Measurements from ENCODE around the gene MTMR1. TPM values are rescaled to one million over a fixed set of nuclear protein-coding genes. Genes with fewer than 3 reads are reported as not detected.

The MTMR1 gene
- total RNA-seq, 1 experiment from 2014 or later, result 36.1 TPM

DNA sequence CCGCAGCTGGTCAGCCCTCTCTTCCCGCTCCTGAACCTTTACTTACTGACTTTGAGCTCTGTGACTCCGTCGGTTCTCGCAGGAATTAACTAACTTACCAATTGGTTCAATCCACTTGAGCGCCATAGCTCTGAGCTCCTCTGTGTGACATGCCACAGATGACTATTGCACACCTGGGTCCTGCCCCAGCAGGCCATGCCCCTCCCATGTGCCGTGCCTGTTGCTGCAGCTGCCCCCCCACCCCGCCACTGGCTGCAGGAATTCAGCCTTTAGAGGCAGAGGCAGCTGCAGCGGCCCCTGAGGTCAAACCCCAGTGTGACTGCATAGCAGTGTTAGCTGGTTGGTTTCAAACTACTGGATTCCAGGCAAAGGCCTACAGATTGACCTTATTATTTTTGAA, 70.6 kb downstream of the MTMR1 start:
- Histone ChIP-seq H3K4me3 (ENCODE audit: low read depth in 2 of 2, low read length in 2 of 2) (no peak overlapping the region), H3K36me3 (ENCODE audit: control insufficient read depth, insufficient read depth, low read length) (no peaks in the 10 kb centered on the region; the same call in 1 of the 2 replicates), H3K27ac (ENCODE audit: low read length) (no peak overlapping the region), H3K4me1 (ENCODE audit: control insufficient read depth, insufficient read depth, low read length) (no peaks in the 10 kb centered on the region), H3K27me3 (ENCODE audit: control insufficient read depth, insufficient read depth, low read length) (no peaks in the 10 kb centered on the region), H3K9me3 (ENCODE audit: control insufficient read depth, insufficient read depth, low read depth, low read length) (no peaks in the 10 kb centered on the region)
- ChIA-PET POLR2A (no interaction called here), CTCF (no interaction called here)
- DNase-seq (ENCODE audit: low read depth, low spot score) (no peak), ATAC-seq (no peak)
- intact Hi-C loops (cut with micrococcal nuclease; ENCODE audit: unreplicated experiment), result no loop called here
- in situ Hi-C loops (cut with HindIII; ENCODE audit: low pct_unique_long_range_greater_than_20kb, low sequenced_read_pairs), result no loop called here
- TF ChIP-seq CTCF (IDR thresholded peaks at IDR 0.05) (no peak), TCF7L2 (IDR thresholded peaks at IDR 0.05; ENCODE audit: low read depth, low read length) (no peak), SIN3A (IDR thresholded peaks at IDR 0.05; ENCODE audit: borderline replicate concordance, insufficient read depth, low read depth, low read length) (no peak), POLR2AphosphoS5 (IDR thresholded peaks at IDR 0.05; ENCODE audit: low read depth, low read length) (no peak), REST (IDR thresholded peaks at IDR 0.05; ENCODE audit: insufficient read depth in 1 of 2, low read depth in 2 of 2, low read length in 1 of 2) (no peak)
- no TSS peak for BruUV-seq (replicated peaks)

- Histone ChIP-seq H3K4me1 (ENCODE audit: control insufficient read depth, insufficient read depth, low read length) (no peaks in the 10 kb centered on the region), H3K36me3 (ENCODE audit: control insufficient read depth, insufficient read depth, low read length) (no peaks in the 10 kb centered on the region; the same call in 1 of the 2 replicates), H3K4me3 (ENCODE audit: low read depth in 2 of 2, low read length in 2 of 2) (no peak overlapping the region), H3K9me3 (ENCODE audit: control insufficient read depth, insufficient read depth, low read depth, low read length) (no peaks in the 10 kb centered on the region), H3K27ac (ENCODE audit: low read length) (no peak overlapping the region), H3K27me3 (ENCODE audit: control insufficient read depth, insufficient read depth, low read length) (no peaks in the 10 kb centered on the region)
- TF ChIP-seq REST (IDR thresholded peaks at IDR 0.05; ENCODE audit: insufficient read depth in 1 of 2, low read depth in 2 of 2, low read length in 1 of 2), result no peak
- no peak for TF ChIP-seq TCF7L2 (IDR thresholded peaks at IDR 0.05; ENCODE audit: low read depth, low read length)
- TF ChIP-seq CTCF (IDR thresholded peaks at IDR 0.05), result no peak
- TF ChIP-seq SIN3A (IDR thresholded peaks at IDR 0.05; ENCODE audit: borderline replicate concordance, insufficient read depth, low read depth, low read length), result no peak
- no peak for TF ChIP-seq POLR2AphosphoS5 (IDR thresholded peaks at IDR 0.05; ENCODE audit: low read depth, low read length)
- BruUV-seq (replicated peaks), result no TSS peak
- DNase-seq (ENCODE audit: low read depth, low spot score) (no peak), ATAC-seq (no peak)
- in situ Hi-C loops (cut with HindIII; ENCODE audit: low pct_unique_long_range_greater_than_20kb, low sequenced_read_pairs) (no loop called here), intact Hi-C loops (cut with micrococcal nuclease; ENCODE audit: unreplicated experiment) (no loop called here)
- ChIA-PET CTCF (no interaction called here), POLR2A (no interaction called here)
Observed at GRCh38 chrX:150765237-150765636, 72.0 kb downstream of the MTMR1 start.
